Measurements from ENCODE around the gene POU2F3. TPM values are rescaled to one million over a fixed set of nuclear protein-coding genes. Genes with fewer than 3 reads are reported as not detected.

The POU2F3 gene
- total RNA-seq, 3 donors from 2014 or later (not counting 1 experiment from before 2014, with no cell fraction given) = not detected

GRCh38 chr11:120224361-120224760, 15.6 kb upstream of the POU2F3 start:
- TF ChIP-seq CTCF (IDR thresholded peaks at IDR 0.05) = no peak
- Histone ChIP-seq H3K27me3 (ENCODE audit: control insufficient read depth, insufficient read depth, low read length) (no peaks in the 10 kb centered on the region), H3K27ac (ENCODE audit: low read length) (no peak overlapping the region), H3K4me3 (ENCODE audit: low read length) (no peak overlapping the region), H3K36me3 (ENCODE audit: control insufficient read depth, insufficient read depth, low read length) (no peaks in the 10 kb centered on the region), H3K9me3 (ENCODE audit: control insufficient read depth, insufficient read depth, low read length) (no peaks in the 10 kb centered on the region), H3K4me1 (ENCODE audit: control insufficient read depth, insufficient read depth, low read length) (peaks cover 12% of the 10 kb centered on the region)
- Mint-ChIP-seq H3K36me3 (no peaks in the 10 kb centered on the region), H3K4me3 (no peak overlapping the region), H3K27ac (peak overlapping the region in 1 of 2 donors; percentile 23), H3K9me3 (no peaks in the 10 kb centered on the region), H3K27me3 (ENCODE audit: low read depth in 2 of 2) (no peaks in the 10 kb centered on the region), H3K4me1 (peaks cover 7 to 10% of the 10 kb centered on the region in 2 donors)
- whole genome bisulfite sequencing (ENCODE audit: insufficient coverage) = 50% methylated on average over 6 of the region's 6 CpGs
- DNase-seq = no peak
- ATAC-seq = no peak
- intact Hi-C loops (cut with micrococcal nuclease) = no loop called here

GRCh38 chr11:120224972-120225909, 14.7 kb upstream of the POU2F3 start:
- no peaks in the 10 kb centered on the region for H3K36me3 Mint-ChIP-seq
- H3K4me3 Mint-ChIP-seq = no peak overlapping the region
- Histone ChIP-seq H3K27me3 (ENCODE audit: control insufficient read depth, insufficient read depth, low read length) (no peaks in the 10 kb centered on the region), H3K4me3 (ENCODE audit: low read length) (no peak overlapping the region), H3K9me3 (ENCODE audit: control insufficient read depth, insufficient read depth, low read length) (no peaks in the 10 kb centered on the region), H3K27ac (ENCODE audit: low read length) (no peak overlapping the region), H3K36me3 (ENCODE audit: control insufficient read depth, insufficient read depth, low read length) (no peaks in the 10 kb centered on the region), H3K4me1 (ENCODE audit: control insufficient read depth, insufficient read depth, low read length) (peaks cover 12% of the 10 kb centered on the region)
- 51% methylated on average over 19 of the region's 22 CpGs for WGBS (ENCODE audit: insufficient coverage)
- no peaks in the 10 kb centered on the region for H3K9me3 Mint-ChIP-seq
- H3K27me3 Mint-ChIP-seq (ENCODE audit: low read depth in 2 of 2) = no peaks in the 10 kb centered on the region
- peak in 1 of 3 donors; percentile 45 for ATAC-seq
- intact Hi-C loops (cut with micrococcal nuclease) = no loop called here
- H3K4me1 Mint-ChIP-seq = peaks cover 7 to 10% of the 10 kb centered on the region in 2 donors
- DNase-seq = no peak
- no peak for TF ChIP-seq CTCF (IDR thresholded peaks at IDR 0.05)
- H3K27ac Mint-ChIP-seq = peak overlapping the region in 1 of 2 donors; percentile 23

GRCh38 chr11:120226242-120226641, 13.7 kb upstream of the POU2F3 start:
- WGBS (ENCODE audit: insufficient coverage) = 77% methylated on average over 5 of the region's 5 CpGs
- Histone ChIP-seq H3K4me3 (ENCODE audit: low read length) (no peak overlapping the region), H3K9me3 (ENCODE audit: control insufficient read depth, insufficient read depth, low read length) (no peaks in the 10 kb centered on the region), H3K4me1 (ENCODE audit: control insufficient read depth, insufficient read depth, low read length) (peaks cover 12% of the 10 kb centered on the region), H3K27ac (ENCODE audit: low read length) (no peak overlapping the region), H3K27me3 (ENCODE audit: control insufficient read depth, insufficient read depth, low read length) (no peaks in the 10 kb centered on the region), H3K36me3 (ENCODE audit: control insufficient read depth, insufficient read depth, low read length) (no peaks in the 10 kb centered on the region)
- DNase-seq = no peak
- no peak for TF ChIP-seq CTCF (IDR thresholded peaks at IDR 0.05)
- no peaks in the 10 kb centered on the region for H3K36me3 Mint-ChIP-seq
- ATAC-seq = no peak
- H3K4me1 Mint-ChIP-seq = peaks cover 7 to 10% of the 10 kb centered on the region in 2 donors
- no peak overlapping the region for H3K4me3 Mint-ChIP-seq
- H3K27me3 Mint-ChIP-seq (ENCODE audit: low read depth in 2 of 2) = no peaks in the 10 kb centered on the region
- no peak overlapping the region for H3K27ac Mint-ChIP-seq
- no peaks in the 10 kb centered on the region for H3K9me3 Mint-ChIP-seq
- intact Hi-C loops (cut with micrococcal nuclease) = no loop called here

All from natural killer cell (primary cell).